CD1c-positive myeloid dendritic cell (primary cell): ENCODE measurements around the gene ITGB8.

Source experiments
- DNase-seq: peaks from one replicate; pipeline ENCODE4 v3.0.0-alpha.2; 2016; ENCODE audit errors: extremely low spot score

Gene ITGB8

GRCh38 chr7:20417675-20418382 is 87.1 kb downstream of the ITGB8 start:
- no peak for DNase-seq

- DNase-seq = no peak
These were observed 93.8 kb downstream of the ITGB8 start for GRCh38 chr7:20424500-20424899.

- no peak for DNase-seq
These were observed 100.0 kb downstream of the ITGB8 start for GRCh38 chr7:20430664-20431063.

- no peak for DNase-seq
These were observed 100.4 kb downstream of the ITGB8 start for GRCh38 chr7:20431146-20431545.

- DNase-seq = no peak
These were observed 101.4 kb downstream of the ITGB8 start for GRCh38 chr7:20432071-20432470.

GRCh38 chr7:20435305-20435704 is 104.6 kb downstream of the ITGB8 start:
- DNase-seq = no peak

GRCh38 chr7:20438248-20438647 is 107.5 kb downstream of the ITGB8 start:
- no peak for DNase-seq

- peak; percentile 88 for DNase-seq
These were observed 108.1 kb downstream of the ITGB8 start for GRCh38 chr7:20438694-20439376.

- DNase-seq = no peak
These were observed 108.9 kb downstream of the ITGB8 start for GRCh38 chr7:20439416-20440185.

- DNase-seq = no peak
These were observed 109.9 kb downstream of the ITGB8 start for GRCh38 chr7:20440472-20441105.

GRCh38 chr7:20441346-20441745 is 110.6 kb downstream of the ITGB8 start:
- DNase-seq = no peak

GRCh38 chr7:20441991-20442441 is 111.3 kb downstream of the ITGB8 start:
- no peak for DNase-seq

- no peak for DNase-seq
These were observed 112.3 kb downstream of the ITGB8 start for GRCh38 chr7:20442951-20443350.

- DNase-seq = peak; percentile 46
These were observed 113.5 kb downstream of the ITGB8 start for GRCh38 chr7:20444030-20444800.

GRCh38 chr7:20447021-20447650 is 116.4 kb downstream of the ITGB8 start:
- DNase-seq = no peak

- no peak for DNase-seq
These were observed 118.5 kb downstream of the ITGB8 start for GRCh38 chr7:20449176-20449575.

- peak; percentile 54 for DNase-seq
These were observed 119.8 kb downstream of the ITGB8 start for GRCh38 chr7:20450536-20450935.

GRCh38 chr7:20454202-20454601 is 123.5 kb downstream of the ITGB8 start:
- DNase-seq = no peak

GRCh38 chr7:20456701-20457100 is 126.0 kb downstream of the ITGB8 start:
- DNase-seq = no peak

- DNase-seq = no peak
These were observed 127.8 kb downstream of the ITGB8 start for GRCh38 chr7:20458521-20458920.

GRCh38 chr7:20459419-20459818 is 128.7 kb downstream of the ITGB8 start:
- DNase-seq = no peak
